Activated T-helper 2 cell treated with anti-CD3 and anti-CD28 coated beads, Interferon-gamma antibody, Interleukin-2, Interleukin-4, amounts not matched to agents 10 μg/mL and 5 μg/mL and 100 μg/mL, durations not matched to agents 14 hours and 24 hours and 36 hours (primary cell): ENCODE measurements around the gene CAMTA2. TPM values are rescaled to one million over a fixed set of nuclear protein-coding genes. Genes with fewer than 3 reads are reported as not detected.

Source experiments
- DNase-seq: peaks from one replicate; pipeline ENCODE4 v3.0.0; 2021; ENCODE audit warnings: low spot score
- H3K27ac Mint-ChIP-seq: one replicate; pipeline ENCODE4 v1.8.0; 2021; ENCODE audit warnings: mixed read lengths
- H3K27me3 Mint-ChIP-seq: one replicate; pipeline ENCODE4 v1.8.0; 2021; ENCODE audit warnings: low read depth, mixed read lengths
- H3K36me3 Mint-ChIP-seq: one replicate; pipeline ENCODE4 v1.8.0; 2021; ENCODE audit warnings: low read depth, mixed read lengths
- H3K4me1 Mint-ChIP-seq: one replicate; pipeline ENCODE4 v1.8.0; 2021; ENCODE audit warnings: low read depth, mixed read lengths
- H3K4me3 Mint-ChIP-seq: one replicate; pipeline ENCODE4 v1.8.0; 2021; ENCODE audit warnings: low read depth, mild to moderate bottlenecking, moderate library complexity, mixed read lengths
- H3K9me3 Mint-ChIP-seq: one replicate; pipeline ENCODE4 v1.8.0; 2021; ENCODE audit warnings: mixed read lengths
- intact Hi-C: fragments of 100-400 bp; cut with micrococcal nuclease; formaldehyde crosslinking; loops from one replicate; pipeline ENCODE4 v1.15.1; 2023
- total RNA-seq: library from RNA; stranded (reverse); gene quantifications from 2 replicates; pipeline ENCODE4 v1.2.3, GENCODE V29; 2022

CAMTA2 gene
- total RNA-seq, 1 donor from 2014 or later = 92.3 TPM

GRCh38 chr17:5024604-5025003 lies 37.1 kb upstream of the CAMTA2 start:
- Mint-ChIP-seq H3K9me3 (no peaks in the 10 kb centered on the region), H3K27ac (no peak overlapping the region)

GRCh38 chr17:5023588-5024147 lies 36.2 kb upstream of the CAMTA2 start:
- H3K4me3 Mint-ChIP-seq = no peak overlapping the region
- intact Hi-C loops = no loop called here
- H3K27me3 Mint-ChIP-seq = no peaks in the 10 kb centered on the region
- DNase-seq = no peak
- H3K27ac Mint-ChIP-seq = peak overlapping the region; percentile 5
- no peaks in the 10 kb centered on the region for H3K9me3 Mint-ChIP-seq
- peaks cover 36% of the 10 kb centered on the region for H3K36me3 Mint-ChIP-seq
- H3K4me1 Mint-ChIP-seq = peaks cover 5% of the 10 kb centered on the region

More at GRCh38 chr17:5024604-5025003, 37.1 kb upstream of the CAMTA2 start:
- Mint-ChIP-seq H3K27me3 (no peaks in the 10 kb centered on the region), H3K4me1 (no peaks in the 10 kb centered on the region), H3K4me3 (no peak overlapping the region), H3K36me3 (peaks cover 28% of the 10 kb centered on the region)
- intact Hi-C loops = no loop called here
- DNase-seq = no peak

GRCh38 chr17:5022171-5022711 lies 34.8 kb upstream of the CAMTA2 start:
- H3K27ac Mint-ChIP-seq = no peak overlapping the region
- no peaks in the 10 kb centered on the region for H3K9me3 Mint-ChIP-seq
- H3K36me3 Mint-ChIP-seq = peaks cover 37% of the 10 kb centered on the region
- intact Hi-C loops = no loop called here
- H3K4me1 Mint-ChIP-seq = peaks cover 5% of the 10 kb centered on the region
- H3K4me3 Mint-ChIP-seq = no peak overlapping the region
- H3K27me3 Mint-ChIP-seq = no peaks in the 10 kb centered on the region
- DNase-seq = no peak

GRCh38 chr17:5020502-5021023 lies 33.1 kb upstream of the CAMTA2 start:
- H3K4me3 Mint-ChIP-seq = no peak overlapping the region
- H3K27me3 Mint-ChIP-seq = no peaks in the 10 kb centered on the region
- intact Hi-C loops = no loop called here
- no peaks in the 10 kb centered on the region for H3K9me3 Mint-ChIP-seq
- DNase-seq = no peak
- H3K27ac Mint-ChIP-seq = no peak overlapping the region
- H3K36me3 Mint-ChIP-seq = peaks cover 42% of the 10 kb centered on the region
- H3K4me1 Mint-ChIP-seq = peaks cover 5% of the 10 kb centered on the region

GRCh38 chr17:5019475-5019956 lies 32.0 kb upstream of the CAMTA2 start:
- H3K4me1 Mint-ChIP-seq = peaks cover 5% of the 10 kb centered on the region
- peaks cover 49% of the 10 kb centered on the region for H3K36me3 Mint-ChIP-seq
- no peak overlapping the region for H3K4me3 Mint-ChIP-seq
- H3K9me3 Mint-ChIP-seq = no peaks in the 10 kb centered on the region
- no peaks in the 10 kb centered on the region for H3K27me3 Mint-ChIP-seq
- DNase-seq = no peak
- H3K27ac Mint-ChIP-seq = peak overlapping the region; percentile 70
- intact Hi-C loops = no loop called here

GRCh38 chr17:5014357-5014756 lies 26.9 kb upstream of the CAMTA2 start:
- Mint-ChIP-seq H3K27ac (no peak overlapping the region), H3K4me1 (peaks cover 17% of the 10 kb centered on the region), H3K27me3 (no peaks in the 10 kb centered on the region), H3K9me3 (no peaks in the 10 kb centered on the region), H3K36me3 (peaks cover 46% of the 10 kb centered on the region), H3K4me3 (no peak overlapping the region)
- DNase-seq = no peak
- intact Hi-C loops = no loop called here

GRCh38 chr17:5011928-5012327 lies 24.5 kb upstream of the CAMTA2 start:
- Mint-ChIP-seq H3K36me3 (peaks cover 56% of the 10 kb centered on the region), H3K27me3 (no peaks in the 10 kb centered on the region), H3K4me3 (no peak overlapping the region), H3K4me1 (peaks cover 13% of the 10 kb centered on the region), H3K27ac (peak overlapping the region; percentile 79), H3K9me3 (no peaks in the 10 kb centered on the region)
- DNase-seq = no peak
- intact Hi-C loops = no loop called here

- Mint-ChIP-seq H3K27me3 (no peaks in the 10 kb centered on the region), H3K27ac (no peak overlapping the region), H3K4me1 (peaks cover 6% of the 10 kb centered on the region), H3K4me3 (no peak overlapping the region), H3K36me3 (peaks cover 71% of the 10 kb centered on the region), H3K9me3 (no peaks in the 10 kb centered on the region)
- no peak for DNase-seq
- intact Hi-C loops = no loop called here
Measured at GRCh38 chr17:5003214-5003867, 15.9 kb upstream of the CAMTA2 start.

- intact Hi-C loops = no loop called here
- no peaks in the 10 kb centered on the region for H3K9me3 Mint-ChIP-seq
- no peak for DNase-seq
- no peak overlapping the region for H3K4me3 Mint-ChIP-seq
- peaks cover 60% of the 10 kb centered on the region for H3K36me3 Mint-ChIP-seq
- no peaks in the 10 kb centered on the region for H3K27me3 Mint-ChIP-seq
- H3K4me1 Mint-ChIP-seq = peaks cover 6% of the 10 kb centered on the region
- no peak overlapping the region for H3K27ac Mint-ChIP-seq
Measured at GRCh38 chr17:5002121-5002788, 14.8 kb upstream of the CAMTA2 start.

- no peaks in the 10 kb centered on the region for H3K9me3 Mint-ChIP-seq
- peaks cover 48% of the 10 kb centered on the region for H3K36me3 Mint-ChIP-seq
- H3K27me3 Mint-ChIP-seq = no peaks in the 10 kb centered on the region
- H3K4me1 Mint-ChIP-seq = peaks cover 10% of the 10 kb centered on the region
- no peak overlapping the region for H3K27ac Mint-ChIP-seq
- intact Hi-C loops = no loop called here
- no peak overlapping the region for H3K4me3 Mint-ChIP-seq
- DNase-seq = no peak
Measured at GRCh38 chr17:5000237-5000639, 12.8 kb upstream of the CAMTA2 start.

GRCh38 chr17:4999430-5000093 lies 12.1 kb upstream of the CAMTA2 start:
- DNase-seq = no peak
- peaks cover 12% of the 10 kb centered on the region for H3K4me1 Mint-ChIP-seq
- no peaks in the 10 kb centered on the region for H3K9me3 Mint-ChIP-seq
- intact Hi-C loops = loop anchor here (5.0 kb wide), 1 partner anchor 33 kb away; no protein-coding TSS in a partner anchor
- H3K27me3 Mint-ChIP-seq = no peaks in the 10 kb centered on the region
- peaks cover 42% of the 10 kb centered on the region for H3K36me3 Mint-ChIP-seq
- H3K4me3 Mint-ChIP-seq = peak overlapping the region; percentile 86
- peak overlapping the region; percentile 18 for H3K27ac Mint-ChIP-seq

GRCh38 chr17:4998732-4999429 lies 11.4 kb upstream of the CAMTA2 start:
- Mint-ChIP-seq H3K4me1 (peaks cover 12% of the 10 kb centered on the region), H3K36me3 (peaks cover 35% of the 10 kb centered on the region), H3K27ac (peak overlapping the region; percentile 38), H3K27me3 (no peaks in the 10 kb centered on the region), H3K9me3 (no peaks in the 10 kb centered on the region), H3K4me3 (peak overlapping the region; percentile 86)
- no peak for DNase-seq
- intact Hi-C loops = loop anchor here (5.0 kb wide), 1 partner anchor 33 kb away; no protein-coding TSS in a partner anchor
